Pancreas (tissue), 10 donors: ENCODE results near the gene MANEA. TPM values are rescaled to one million over a fixed set of nuclear protein-coding genes. Genes with fewer than 3 reads are reported as not detected.

Experiments used
- ATAC-seq, 4 donors: fragments of 200-7000 bp; cut with Tn5 transposase; one replicate each; pipeline versions ENCODE4 v1.8.0 to v1.9.1; 2020; ENCODE audit warnings: mild to moderate bottlenecking in 4 of 4, moderate library complexity in 4 of 4
- DNase-seq, 6 donors: peaks; one replicate each; pipeline ENCODE4 v3.0.0-alpha.2; 2020
- FAIRE-seq: peaks from 2 replicates; lab custom pipeline; 2012; peaks lifted over from hg19 to GRCh38; lab: Jason Lieb, UNC
- H3K27ac ChIP-seq, 4 donors: fragments of 200-600 bp; sonication (generic); 1 replicate in 3 of 4; 2 replicates in 1 of 4; pipeline versions ENCODE4 v1.5.0 to v1.8.0; 2020
- H3K27me3 ChIP-seq, 4 donors: fragments of 200-600 bp; one replicate each; pipeline ENCODE4 v1.8.0; 2021
- H3K36me3 ChIP-seq, 3 donors: fragments of 200-600 bp; sonication (generic) in 1 of 3; one replicate each; pipeline versions ENCODE4 v1.5.0 to v1.8.0; 2020 to 2021
- H3K4me1 ChIP-seq, 3 donors: fragments of 200-600 bp; one replicate each; pipeline ENCODE4 v1.8.0; 2021
- H3K4me3 ChIP-seq, 4 donors: fragments of 200-600 bp; sonication (generic) in 2 of 4; one replicate each; pipeline versions ENCODE4 v1.5.0 to v1.8.0; 2020 to 2021
- H3K9me3 ChIP-seq, 4 donors: fragments of 200-600 bp; one replicate each; pipeline ENCODE4 v1.8.0; 2021
- CTCF ChIP-seq, 4 donors: fragments of 200-600 bp; sonication (generic) in 3 of 4; IDR thresholded peaks; one replicate each; pipeline versions ENCODE4 v1.5.0 to v1.8.0; 2021; ENCODE audit warnings: antibody characterized with exemption in 4 of 4
- WGBS, 2 donors: extraction: QIAGEN DNeasy Blood & Tissue Kit; methylation state at CpG; one replicate each; pipeline ENCODE4 v1.1.7; 2013; 5-methylcytosine and 5-hydroxymethylcytosine counted together
- intact Hi-C, 3 donors: fragments of 100-400 bp; cut with DNase I; formaldehyde crosslinking; loops; one replicate each; pipeline versions ENCODE4 v1.11.1 to v1.14.2; 2022
- polyA plus RNA-seq, 2 donors: library from polyadenylated mRNA; stranded (reverse); fragments of 200-250 nt; gene quantifications; one replicate each; pipeline ENCODE4 v1.2.3, GENCODE V29; 2013
- total RNA-seq, 6 donors: library from RNA; stranded (reverse); fragmentation: NEBNext Ultra II Directional in 4 of 6; extraction: Animal tissue kit (Norgen Biotek cat#: 25700) in 4 of 6; gene quantifications; one replicate each; pipeline versions ENCODE4 v1.2.1 to v1.2.4, GENCODE V29; 2021 to 2023
- donor health status: healthy with polysubstance abuse.
- donor health status: DM: no; HTN: no; CAD: no; lungs with moderate emphysema.
- donor health status: DM: no; HTN: no; CAD: no.
- donor health status: control.
- donor health status: control.
- donor health status: Bipolar disorder and iron deficiency.
- donor health status: DM: yes; HTN: yes; CAD: no.
- donor health status: DM: no; HTN: no; CAD: no.
- donor health status: DM: no; HTN: no; CAD: no.
- donor health status: DM: yes; HTN: yes; CAD: no.

Gene MANEA
- total and polyA plus RNA-seq, 8 donors: 0.95 to 7.5 (median 4.2) TPM

- WGBS, 2 donors: 58 to 70% methylated on average over 2 of the region's 2 CpGs
- no peaks in the 10 kb centered on the region for H3K27me3 ChIP-seq
- FAIRE-seq (no peak), DNase-seq (no peak), ATAC-seq (no peak)
- H3K4me3 ChIP-seq: no peak overlapping the region
- H3K36me3 ChIP-seq: no peaks in the 10 kb centered on the region
- H3K9me3 ChIP-seq: no peaks in the 10 kb centered on the region
- H3K27ac ChIP-seq: no peak overlapping the region
- H3K4me1 ChIP-seq: no peaks in the 10 kb centered on the region
- intact Hi-C loops: no loop called here
- no peak for TF ChIP-seq CTCF (IDR thresholded peaks at IDR 0.05)
Measured at GRCh38 chr6:95629551-95629950, 52.2 kb downstream of the MANEA start.

GRCh38 chr6:95636552-95637431 is 59.5 kb downstream of the MANEA start:
- 89 to 93% methylated on average over 25 of the region's 25 CpGs for WGBS, 2 donors
- Histone ChIP-seq H3K27ac (no peak overlapping the region), H3K4me1 (no peaks in the 10 kb centered on the region), H3K27me3 (no peaks in the 10 kb centered on the region), H3K9me3 (no peaks in the 10 kb centered on the region), H3K36me3 (no peaks in the 10 kb centered on the region), H3K4me3 (no peak overlapping the region)
- intact Hi-C loops: no loop called here
- TF ChIP-seq CTCF (IDR thresholded peaks at IDR 0.05): no peak
- ATAC-seq (no peak), DNase-seq (peak in 1 of 6 donors; percentile 45), FAIRE-seq (no peak)

- Histone ChIP-seq H3K36me3 (no peaks in the 10 kb centered on the region), H3K27me3 (no peaks in the 10 kb centered on the region), H3K4me1 (no peaks in the 10 kb centered on the region), H3K27ac (no peak overlapping the region), H3K4me3 (no peak overlapping the region), H3K9me3 (no peaks in the 10 kb centered on the region)
- no peak for DNase-seq
- ATAC-seq: no peak
- intact Hi-C loops: no loop called here
- FAIRE-seq: no peak
- no peak for TF ChIP-seq CTCF (IDR thresholded peaks at IDR 0.05)
- 76 to 81% methylated on average over 2 of the region's 2 CpGs for WGBS, 2 donors
Measured at GRCh38 chr6:95648636-95649035, 71.3 kb downstream of the MANEA start.

GRCh38 chr6:95649451-95649850 is 72.1 kb downstream of the MANEA start:
- no peak overlapping the region for H3K4me3 ChIP-seq
- intact Hi-C loops: no loop called here
- no peaks in the 10 kb centered on the region for H3K9me3 ChIP-seq
- FAIRE-seq: no peak
- TF ChIP-seq CTCF (IDR thresholded peaks at IDR 0.05): no peak
- no peaks in the 10 kb centered on the region for H3K4me1 ChIP-seq
- H3K27ac ChIP-seq: no peak overlapping the region
- WGBS, 2 donors: 61 to 66% methylated on average over 1 of the region's 1 CpG
- ATAC-seq: no peak
- H3K27me3 ChIP-seq: no peaks in the 10 kb centered on the region
- no peaks in the 10 kb centered on the region for H3K36me3 ChIP-seq
- DNase-seq: no peak

GRCh38 chr6:95654176-95654575 is 76.8 kb downstream of the MANEA start:
- FAIRE-seq: no peak

More at GRCh38 chr6:95654176-95654575, 76.8 kb downstream of the MANEA start:
- Histone ChIP-seq H3K27me3 (no peaks in the 10 kb centered on the region), H3K4me3 (no peak overlapping the region), H3K4me1 (no peaks in the 10 kb centered on the region), H3K9me3 (no peaks in the 10 kb centered on the region), H3K36me3 (no peaks in the 10 kb centered on the region), H3K27ac (no peak overlapping the region)
- ATAC-seq (no peak), DNase-seq (no peak)
- no peak for TF ChIP-seq CTCF (IDR thresholded peaks at IDR 0.05)
- intact Hi-C loops: no loop called here
